PFSK-1 (cell line): ENCODE results near the gene CACNB2.

Source experiments
- FOXP2 ChIP-seq: optimal IDR thresholded peaks from 2 replicates; pipeline ENCODE3; 2011; ENCODE audit warnings: borderline replicate concordance, control low read depth, inconsistent platforms; ENCODE audit not compliant: insufficient read depth; ENCODE audit errors: extremely low read length, extremely low read depth
- POLR2AphosphoS5 ChIP-seq: IDR thresholded peaks from 2 replicates; pipeline ENCODE4 v1.6.1; 2012; ENCODE audit warnings: low read depth, mild to moderate bottlenecking, control low read depth, low read length, moderate library complexity
- REST ChIP-seq, 2 experiments: IDR thresholded peaks; 2 replicates each; pipeline versions ENCODE4 v1.6.1 to v1.8.0; 2011 to 2012; ENCODE audit warnings: low read depth in 2 of 2, low read length in 2 of 2, control low read depth in 1 of 2, inconsistent platforms in 1 of 2, mild to moderate bottlenecking in 1 of 2, moderate library complexity in 1 of 2; ENCODE audit not compliant: insufficient read depth in 1 of 2
- SIN3A ChIP-seq: IDR thresholded peaks from 2 replicates; pipeline ENCODE4 v1.6.1; 2012; ENCODE audit warnings: mild to moderate bottlenecking, low read length, moderate library complexity, borderline replicate concordance; ENCODE audit not compliant: insufficient read depth
- TAF1 ChIP-seq: IDR thresholded peaks from 2 replicates; pipeline ENCODE4 v1.6.1; 2012; ENCODE audit warnings: low read length, control low read depth, borderline replicate concordance; ENCODE audit not compliant: insufficient read depth

CACNB2 gene

GRCh38 chr10:18134921-18135320, 5.3 kb upstream of the CACNB2 start:
- no peak for TF ChIP-seq FOXP2

DNA sequence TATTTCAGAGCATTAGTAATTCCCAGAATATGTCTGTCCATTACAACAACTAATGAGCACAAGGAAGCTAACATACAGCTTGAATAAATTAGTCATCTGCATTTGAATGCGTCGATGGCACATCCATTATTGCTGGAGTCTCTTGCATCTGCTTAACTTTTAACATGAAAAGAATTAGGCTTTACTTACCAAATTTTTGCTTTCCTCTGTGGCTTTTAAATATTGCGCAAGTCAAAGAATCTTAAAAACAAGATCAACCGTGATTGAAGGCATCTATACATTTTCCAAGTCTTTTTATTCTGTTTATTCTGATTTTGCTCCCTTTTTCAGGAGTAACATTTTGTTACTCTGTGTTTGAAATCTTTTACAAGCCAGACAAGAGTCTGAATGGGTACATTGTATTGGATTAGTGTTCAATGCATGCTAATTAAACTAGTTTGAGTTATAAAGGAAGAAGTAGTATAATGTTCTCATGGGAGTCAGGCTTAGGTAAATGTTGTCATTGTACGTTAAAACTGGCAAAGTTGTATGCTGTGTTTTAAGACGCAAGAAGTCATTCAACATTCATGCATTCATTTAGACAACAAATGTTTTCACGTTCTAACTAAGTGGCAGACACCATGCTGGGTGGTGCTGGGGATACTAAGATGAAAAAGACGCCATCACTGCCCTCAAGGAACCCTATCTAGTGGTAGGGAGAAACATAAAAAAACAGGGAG, 4.0 kb upstream of the CACNB2 start:
- no peak for TF ChIP-seq POLR2AphosphoS5
- TF ChIP-seq SIN3A: no peak
- no peak for TF ChIP-seq TAF1
- no peak for TF ChIP-seq FOXP2
- TF ChIP-seq REST (IDR thresholded peaks at IDR 0.05; ENCODE audit: insufficient read depth in 1 of 2, low read depth in 2 of 2, low read length in 2 of 2): no peak

DNA sequence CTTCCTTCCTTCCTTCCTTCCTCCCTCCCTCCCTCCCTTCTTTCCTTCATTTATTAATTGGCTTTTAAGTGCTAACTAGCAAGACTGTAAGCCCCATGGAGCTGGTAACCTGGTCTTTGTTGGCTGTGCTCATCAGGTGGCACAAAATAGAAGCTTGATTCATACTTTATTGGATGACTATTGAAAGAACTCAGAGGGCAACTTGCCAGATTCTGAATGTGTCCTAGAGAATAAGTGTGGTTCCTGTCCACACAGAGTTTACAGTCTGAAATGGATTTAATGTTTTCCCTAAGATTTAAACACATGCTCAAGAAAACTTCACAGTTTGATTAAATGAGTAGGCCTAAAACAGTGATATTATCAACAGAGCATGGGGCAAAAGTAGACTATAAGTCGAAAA, 3.1 kb upstream of the CACNB2 start:
- TF ChIP-seq SIN3A (no peak), TAF1 (no peak), REST (IDR thresholded peaks at IDR 0.05; ENCODE audit: insufficient read depth in 1 of 2, low read depth in 2 of 2, low read length in 2 of 2) (no peak), POLR2AphosphoS5 (no peak), FOXP2 (no peak)

DNA sequence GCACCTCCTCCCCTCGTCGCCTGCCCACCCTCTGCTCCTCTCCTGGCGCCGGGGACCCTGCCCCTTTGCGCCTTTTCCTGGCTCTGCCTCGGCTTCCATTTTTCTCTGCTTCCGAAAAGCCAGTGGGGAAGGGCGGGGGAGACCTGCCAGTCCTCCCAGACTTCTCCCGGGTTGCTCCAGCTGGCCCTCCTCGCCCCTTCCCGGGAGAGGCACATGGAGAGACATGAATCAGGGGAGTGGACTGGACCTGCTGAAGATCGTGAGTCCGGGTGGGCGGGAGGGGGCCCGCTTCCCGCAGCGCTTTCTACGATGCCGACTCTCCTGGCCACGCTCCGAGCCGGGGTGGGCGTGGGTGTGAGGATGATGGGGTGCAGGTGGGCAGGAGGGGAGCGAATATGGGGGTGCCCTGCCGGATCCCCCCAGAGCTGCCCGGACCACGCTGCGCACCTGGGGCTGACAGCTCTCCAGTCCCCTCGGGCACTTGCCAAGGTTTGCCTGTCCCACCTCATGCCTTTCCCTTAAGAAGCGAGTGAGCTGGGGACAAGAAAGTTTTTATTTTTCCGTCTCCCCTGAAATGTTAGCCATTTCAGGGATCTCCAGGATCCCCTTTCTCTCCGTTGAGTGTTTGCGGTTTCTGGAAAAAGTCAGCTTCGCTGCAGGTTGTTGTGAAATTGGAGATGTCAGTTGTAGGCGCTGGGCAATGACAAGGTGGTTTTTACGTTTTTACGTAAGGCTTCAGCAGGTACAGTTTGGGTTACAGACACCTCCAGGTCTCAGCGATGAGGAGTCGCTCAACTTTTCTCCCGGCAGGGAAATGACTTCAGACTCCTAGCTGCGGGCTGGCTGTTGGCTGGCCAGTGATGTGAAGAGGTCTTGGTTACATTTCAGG, 977 bp downstream of the CACNB2 start:
- TF ChIP-seq REST (IDR thresholded peaks at IDR 0.05; ENCODE audit: insufficient read depth in 1 of 2, low read depth in 2 of 2, low read length in 2 of 2) (no peak), POLR2AphosphoS5 (no peak), TAF1 (no peak), SIN3A (no peak), FOXP2 (no peak)

GRCh38 chr10:18142151-18142550, 1.9 kb downstream of the CACNB2 start:
- no peak for TF ChIP-seq TAF1
- no peak for TF ChIP-seq REST (IDR thresholded peaks at IDR 0.05; ENCODE audit: insufficient read depth in 1 of 2, low read depth in 2 of 2, low read length in 2 of 2)
- TF ChIP-seq FOXP2: no peak
- no peak for TF ChIP-seq POLR2AphosphoS5
- TF ChIP-seq SIN3A: no peak
